LoVo (cell line): ENCODE measurements around the gene IFNA2.
"Not testable (repeated sequence)": the region's sequence is repeated elsewhere in the genome, so short reads cannot be mapped to it uniquely, and the experiment has no call there.

Source experiments
- DNase-seq: peaks from one replicate; pipeline ENCODE4 v3.0.0-alpha.2; 2016; ENCODE audit warnings: low spot score

Gene IFNA2

DNA sequence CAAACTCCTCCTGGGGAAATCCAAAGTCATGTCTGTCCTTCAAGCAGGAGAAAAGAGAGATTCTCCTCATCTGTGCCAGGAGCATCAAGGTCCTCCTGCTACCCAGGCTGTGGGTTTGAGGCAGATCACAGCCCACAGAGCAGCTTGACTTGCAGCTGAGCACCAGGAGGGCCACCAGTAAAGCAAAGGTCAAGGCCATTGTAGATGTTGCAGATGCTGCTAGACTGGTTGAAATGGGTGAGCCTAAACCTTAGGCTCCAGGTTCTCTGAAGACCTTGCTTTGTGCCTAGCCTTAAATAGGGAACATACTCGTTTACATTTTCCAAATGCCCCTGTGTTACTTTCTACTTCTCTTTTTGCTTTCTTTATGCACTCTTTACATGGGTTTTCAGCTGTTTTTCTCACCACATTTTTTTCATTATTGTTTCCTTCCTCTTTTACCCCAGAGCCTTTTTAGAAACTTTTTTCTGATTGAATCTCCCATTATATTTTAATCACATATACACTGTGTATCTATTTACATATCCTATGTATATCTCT, at the start of gene IFNA2:
TSS of gene IFNA2 (minus strand) at position 268 of the 540 bp plus-strand sequence. CDS start at position 199, 69 bp downstream.
- DNase-seq: no peak

DNA sequence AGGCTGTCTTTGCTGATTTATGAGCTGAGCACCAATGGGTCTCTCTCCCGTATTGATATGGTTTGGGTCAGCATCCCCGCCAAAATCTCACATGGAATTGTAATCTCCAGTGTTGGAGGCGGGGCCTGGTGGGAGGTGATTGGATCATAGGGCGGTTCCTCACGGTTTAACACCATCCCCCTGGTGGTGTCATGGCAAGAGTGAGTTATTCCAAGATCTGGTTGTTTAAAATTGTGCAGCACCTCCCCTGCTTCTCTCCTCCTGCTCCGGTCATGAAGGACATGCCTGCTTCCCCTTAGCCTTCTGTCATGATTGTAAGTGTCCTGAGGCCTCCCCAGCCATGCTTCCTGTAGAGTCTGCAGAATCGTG, 49.8 kb upstream of the IFNA2 start:
- DNase-seq: not testable (repeated sequence)

DNA sequence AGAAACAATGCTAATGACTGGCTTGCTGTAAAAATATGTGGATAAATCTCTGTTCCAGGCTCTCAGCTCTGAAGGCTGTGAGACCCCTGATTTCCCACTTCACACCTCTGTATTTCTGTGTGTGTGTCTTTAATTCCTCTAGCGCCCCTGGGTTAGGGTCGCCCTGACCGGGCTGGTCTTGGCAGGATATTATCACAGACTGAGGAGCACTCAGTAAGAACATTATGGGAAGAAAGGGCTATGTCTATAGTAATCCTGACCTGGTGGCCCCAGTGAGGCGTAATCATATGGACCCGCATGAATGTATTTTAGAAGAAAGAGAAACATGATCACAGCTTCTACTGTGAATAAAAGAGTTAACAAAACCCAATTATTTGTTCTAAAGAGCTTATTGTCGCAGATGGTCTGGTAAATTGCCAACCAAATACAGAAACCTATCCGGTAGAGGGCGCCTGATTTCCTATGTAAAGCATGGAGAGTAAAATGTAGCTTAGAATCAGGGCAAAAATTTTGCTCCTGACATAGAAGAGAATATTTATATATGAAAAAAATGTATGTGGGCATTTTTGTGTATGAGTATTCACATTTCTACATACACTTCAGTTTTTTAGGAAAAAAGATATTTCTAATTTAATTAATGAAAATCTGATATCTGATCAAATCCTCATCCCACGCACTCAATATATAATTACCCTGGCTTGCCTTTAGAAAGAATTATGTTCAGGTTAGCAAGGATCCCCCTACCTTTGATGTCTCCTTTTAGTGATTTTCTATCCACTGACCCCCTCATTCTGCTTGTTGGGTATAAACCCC, 49.2 kb upstream of the IFNA2 start:
- DNase-seq: peak; percentile 55

DNA sequence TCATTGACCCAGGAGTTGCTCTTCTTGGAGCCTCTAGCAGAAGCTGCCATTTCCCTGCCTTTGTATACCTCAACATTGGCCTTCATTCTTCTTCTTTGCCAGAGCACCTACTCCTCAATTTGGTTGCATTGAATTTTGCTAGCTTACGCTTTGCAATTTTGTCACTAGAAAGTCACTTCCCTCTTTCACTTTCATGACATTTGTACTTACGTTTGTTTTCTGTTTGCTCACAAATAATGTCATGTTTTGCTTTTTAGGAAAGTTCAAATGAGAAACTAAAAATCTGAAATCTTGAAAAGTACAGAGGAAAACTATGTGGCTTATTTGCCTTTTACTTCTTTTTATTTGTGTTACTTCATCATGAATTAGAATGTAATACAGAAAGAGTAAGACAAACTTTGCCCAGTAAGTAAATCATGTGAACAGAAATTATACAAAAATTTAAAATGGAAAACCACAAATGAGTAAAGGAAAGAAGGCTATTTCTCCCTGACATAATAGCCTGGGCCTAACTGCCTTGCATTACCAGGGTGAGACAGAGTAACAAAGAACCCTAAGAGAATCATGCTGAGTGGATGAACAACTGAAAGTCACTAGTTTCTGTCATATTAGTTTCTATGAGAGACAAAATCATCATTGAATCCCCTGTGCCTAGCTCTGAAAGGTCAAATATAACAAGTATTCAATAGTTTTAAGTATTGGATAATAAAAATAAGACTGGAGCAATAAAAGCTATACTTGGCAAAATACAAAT, 47.7 kb upstream of the IFNA2 start:
- no peak for DNase-seq

DNA sequence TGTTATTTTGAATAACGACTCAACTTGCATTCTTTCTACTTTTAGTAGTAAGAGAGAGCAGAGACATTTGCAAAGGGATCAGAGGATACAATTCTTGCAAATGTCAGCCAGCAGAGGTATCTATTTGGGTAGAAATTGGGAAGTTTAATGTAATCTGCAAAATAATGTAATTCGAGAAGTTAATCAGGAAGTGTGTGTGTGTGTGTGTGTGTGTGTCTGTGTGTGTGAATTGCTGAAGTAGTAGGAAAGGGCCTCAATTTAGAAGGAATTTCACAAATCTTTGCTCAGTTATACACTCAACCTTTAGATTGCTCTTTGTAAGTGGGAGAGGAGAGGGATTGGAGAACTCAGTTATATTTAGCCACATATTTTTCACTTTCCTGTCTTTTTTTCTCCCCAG, 44.0 kb upstream of the IFNA2 start:
- no peak for DNase-seq

DNA sequence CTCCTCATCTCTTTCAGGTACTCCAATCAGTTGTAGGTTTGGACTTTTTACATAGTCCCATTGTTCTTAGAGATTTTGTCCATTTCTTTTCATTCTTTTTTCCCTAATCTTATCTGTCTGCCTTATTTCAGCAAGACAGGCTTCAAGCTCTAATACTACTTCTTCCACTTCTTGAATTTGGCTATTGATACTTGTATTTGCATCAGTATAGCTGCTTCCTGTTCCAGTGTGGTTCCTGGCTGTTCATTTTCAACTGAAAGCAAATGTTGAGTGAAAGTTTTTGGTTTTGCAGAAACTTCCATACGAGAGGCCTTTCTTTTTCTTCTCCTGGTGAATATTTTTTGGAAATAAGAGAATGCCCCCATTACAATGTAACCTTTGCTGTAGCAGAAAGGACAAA, 43.0 kb upstream of the IFNA2 start:
- no peak for DNase-seq

DNA sequence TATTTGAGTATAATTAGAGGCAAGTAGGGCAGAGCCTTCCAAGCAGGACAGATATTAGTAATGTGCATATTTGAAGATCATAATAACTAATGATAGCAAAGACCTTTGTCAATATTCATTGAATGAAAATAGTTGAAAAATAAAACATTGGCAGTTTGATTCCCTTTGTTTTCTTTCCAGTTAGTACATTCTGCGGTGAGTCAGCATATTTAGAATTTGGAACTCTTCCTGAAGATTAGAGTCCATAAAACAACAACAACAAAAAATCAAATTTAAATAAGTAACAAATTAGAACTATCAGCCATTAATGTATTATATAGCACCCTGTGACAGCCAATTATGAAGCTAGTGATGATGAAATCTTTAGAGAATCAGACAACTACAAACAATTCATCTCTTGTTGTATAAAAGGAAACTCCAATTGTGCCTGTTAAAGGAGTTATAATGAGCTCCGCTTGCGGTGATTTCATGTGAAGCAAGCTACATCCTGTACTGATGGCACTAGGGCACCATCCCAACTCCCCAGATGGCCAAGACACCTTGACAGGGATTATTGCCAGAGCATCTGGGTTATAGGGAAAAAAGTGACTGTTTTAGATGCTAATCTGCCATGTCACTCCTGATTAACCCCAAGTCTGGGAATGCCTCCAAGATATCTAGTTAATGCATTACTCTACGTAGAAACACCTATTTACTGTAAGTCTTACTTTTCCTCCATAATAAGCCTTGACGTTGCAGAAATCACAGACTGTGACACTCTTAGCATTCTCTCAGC, 30.5 kb upstream of the IFNA2 start:
- peak; percentile 47 for DNase-seq

DNA sequence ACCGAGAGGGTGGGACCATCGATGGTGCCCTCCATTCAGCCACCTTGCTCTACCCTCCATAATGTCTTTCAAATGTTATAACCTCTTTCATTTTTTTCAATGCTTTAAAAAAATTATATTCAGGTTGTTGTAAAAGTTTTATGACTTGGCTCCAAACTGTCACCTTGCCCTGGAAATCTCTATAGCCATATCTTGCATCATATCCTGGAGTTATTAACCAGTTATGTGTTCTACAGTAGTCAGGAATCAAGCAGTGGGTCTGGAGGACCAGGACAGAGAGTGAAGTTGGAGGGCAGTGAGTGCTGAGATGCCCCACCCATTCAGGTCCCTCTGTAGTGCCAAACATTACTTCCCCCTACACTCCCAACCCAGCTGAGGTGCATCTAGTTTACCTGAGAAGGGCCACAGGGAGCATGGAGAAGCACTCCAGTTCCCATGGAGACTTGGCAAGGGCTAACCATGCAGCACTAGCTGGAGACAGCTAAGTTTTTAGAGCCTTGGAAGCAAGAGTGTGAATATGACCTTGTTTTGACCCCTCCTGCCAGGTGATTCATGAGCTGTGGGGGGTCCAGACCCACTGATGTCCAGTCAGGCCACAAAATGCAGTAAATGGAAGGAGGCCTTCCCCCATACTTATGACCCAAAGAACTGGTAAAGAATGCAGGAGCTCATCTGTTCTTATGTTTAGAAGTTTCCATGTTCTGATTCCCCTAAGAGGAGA, 29.2 kb upstream of the IFNA2 start:
- DNase-seq: peak; percentile 15

DNA sequence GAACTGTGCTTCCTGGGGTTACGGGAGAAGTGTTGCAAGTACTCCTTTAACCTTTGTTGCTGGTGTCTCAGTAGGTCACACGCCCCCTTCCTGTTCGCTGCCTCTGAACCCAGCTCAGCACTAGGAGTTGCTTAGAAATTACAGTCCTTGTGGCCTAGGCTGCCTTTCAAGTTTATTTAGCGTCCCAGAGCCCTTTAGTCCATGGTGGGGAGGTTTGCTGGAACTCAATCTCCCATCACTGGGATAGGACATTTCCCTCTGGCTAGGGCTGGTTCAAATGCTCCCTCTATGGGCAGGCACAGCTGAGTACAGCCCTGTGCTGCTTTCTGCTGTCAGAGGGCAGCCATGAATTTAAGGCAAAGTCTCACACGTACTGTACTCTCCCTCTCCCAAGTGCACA, 28.4 kb upstream of the IFNA2 start:
- no peak for DNase-seq

DNA sequence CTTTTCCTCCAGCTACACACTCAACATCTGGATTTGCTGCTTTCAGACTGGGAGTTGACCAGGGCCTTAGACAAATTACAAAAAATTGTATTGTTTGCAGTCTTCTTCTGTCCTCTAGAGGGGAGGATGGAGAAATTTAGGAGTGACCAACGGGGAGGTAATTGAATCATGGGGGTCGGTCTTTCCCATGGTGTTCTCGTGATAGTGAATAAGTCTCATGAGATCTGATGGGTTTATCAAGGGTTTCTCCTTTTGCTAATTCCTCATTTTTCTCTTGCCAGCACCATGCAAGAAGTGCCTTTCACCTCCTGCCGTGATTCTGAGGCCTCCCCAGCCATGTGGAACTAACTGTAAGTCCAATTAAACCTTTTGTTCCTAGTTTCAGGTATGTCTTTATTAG, 28.0 kb upstream of the IFNA2 start:
- DNase-seq: no peak

DNA sequence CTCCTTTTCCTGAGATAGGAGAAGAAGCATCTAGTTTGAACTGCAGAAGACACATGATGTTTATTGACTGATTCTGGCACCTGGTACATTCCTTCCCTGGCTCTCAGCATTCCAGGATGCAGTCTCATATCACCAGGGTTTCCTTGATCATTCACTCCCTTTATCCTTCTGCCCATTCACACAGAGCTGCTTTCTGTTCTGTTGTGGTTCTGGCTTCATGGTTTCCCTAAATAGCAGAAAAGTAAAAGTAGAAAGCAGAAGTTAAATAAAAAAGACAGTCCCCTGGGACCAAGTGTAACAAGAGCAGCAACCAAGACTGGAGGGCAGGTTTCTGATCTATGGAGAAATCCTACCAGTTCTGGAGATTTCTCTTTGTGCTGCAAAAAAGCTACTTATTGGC, 26.9 kb upstream of the IFNA2 start:
- no peak for DNase-seq

DNA sequence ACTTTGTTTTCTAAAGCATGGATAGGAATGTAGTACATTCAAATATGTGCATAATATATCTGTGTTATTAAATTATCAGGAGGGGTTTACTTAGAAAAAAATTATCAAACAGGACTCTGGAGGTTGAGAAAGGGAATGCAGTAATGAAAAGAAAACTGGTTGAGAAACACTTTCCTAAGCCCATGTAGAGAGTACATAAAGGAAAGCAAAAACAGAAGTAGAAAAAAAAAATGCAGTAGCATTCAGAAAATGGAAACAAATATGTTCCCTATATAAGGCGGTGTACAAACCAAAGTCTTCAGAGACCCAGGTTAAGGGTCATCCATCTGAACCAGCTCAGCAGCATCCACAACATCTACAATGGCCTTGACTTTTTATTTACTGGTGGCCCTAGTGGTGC, 23.6 kb upstream of the IFNA2 start, which contains the start of gene IFNA8:
TSS of gene IFNA8 (plus strand) at position 301 of the 400 bp plus-strand sequence. CDS start at position 361, 60 bp downstream.
- DNase-seq: no peak

DNA sequence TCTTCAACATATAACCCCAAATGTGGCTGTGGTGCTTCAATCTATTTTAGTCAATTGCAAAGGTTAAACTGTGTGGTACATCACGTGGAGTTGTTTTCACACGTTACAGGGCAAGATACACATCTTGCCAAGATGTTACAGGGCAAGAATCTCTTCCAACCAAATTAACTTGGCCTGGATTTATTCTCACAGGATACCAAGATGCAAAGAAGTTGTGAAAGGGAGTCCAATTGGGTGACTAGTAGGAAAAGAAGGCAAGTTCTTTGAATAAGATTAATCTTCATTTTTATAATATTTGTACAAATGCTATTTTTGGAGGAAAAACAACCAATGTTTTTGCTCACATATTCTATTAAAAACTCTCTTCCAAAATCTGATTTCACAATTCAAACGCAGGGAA, 18.9 kb upstream of the IFNA2 start:
- no peak for DNase-seq

DNA sequence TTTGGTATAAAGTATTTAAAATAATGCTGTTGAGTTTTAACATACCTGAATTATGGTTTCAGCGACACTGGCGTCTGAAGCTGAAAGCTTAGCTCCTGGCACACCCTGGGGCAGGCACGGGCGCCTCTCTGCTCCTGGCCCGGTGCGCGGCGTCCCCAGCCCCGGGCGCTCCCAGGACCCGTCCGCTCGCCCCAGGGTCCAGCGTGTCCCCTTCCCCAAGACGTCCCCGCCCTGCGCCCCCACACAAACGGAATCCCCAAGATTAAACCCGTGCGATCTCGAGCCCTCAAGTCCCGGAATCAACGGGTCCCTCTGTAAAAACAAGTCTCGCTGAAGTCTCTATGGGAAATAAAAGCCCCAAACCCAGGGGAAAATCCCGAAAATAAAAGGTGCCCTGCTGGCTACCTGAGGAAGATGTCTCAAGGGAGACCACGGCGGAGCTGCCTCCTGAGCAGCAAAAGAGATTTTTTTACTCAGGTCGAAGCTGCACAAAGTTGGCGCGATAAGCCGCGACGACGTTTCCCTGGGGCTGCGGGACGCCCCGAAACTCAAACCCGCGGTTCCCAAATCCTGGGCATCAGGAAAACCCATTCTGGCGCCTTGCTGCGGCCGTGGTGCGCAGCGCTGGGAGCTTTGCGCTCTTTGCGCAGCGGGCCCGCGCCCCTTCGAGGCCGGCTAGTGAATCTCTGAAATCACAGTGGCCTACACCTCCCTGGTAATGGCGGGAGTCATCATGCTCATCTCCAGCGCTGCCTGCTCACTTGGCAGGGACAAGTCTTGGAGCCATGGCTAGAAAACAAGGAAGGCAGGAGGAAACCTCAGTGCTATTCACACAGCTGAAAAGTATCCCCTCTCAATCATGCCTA, 17.4 kb upstream of the IFNA2 start:
- no peak for DNase-seq

DNA sequence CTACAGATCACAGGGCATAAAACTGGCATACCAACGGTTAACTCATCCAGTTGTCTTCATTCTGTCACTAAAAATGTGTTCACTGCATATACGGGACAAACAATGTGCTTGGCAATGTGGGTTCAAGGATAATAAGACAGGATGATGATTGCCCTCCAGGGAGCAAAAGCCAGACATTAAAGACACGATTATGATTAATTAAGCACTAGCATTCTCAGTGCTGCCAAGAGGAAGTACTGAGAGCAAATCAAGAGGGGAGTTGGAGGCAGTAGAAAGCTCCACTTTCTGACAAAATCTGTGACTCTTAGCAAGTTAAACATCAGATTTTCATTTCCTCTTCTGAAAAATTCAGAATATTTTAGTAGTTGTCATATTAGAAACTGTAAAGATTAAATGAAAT, 14.8 kb upstream of the IFNA2 start:
- no peak for DNase-seq

DNA sequence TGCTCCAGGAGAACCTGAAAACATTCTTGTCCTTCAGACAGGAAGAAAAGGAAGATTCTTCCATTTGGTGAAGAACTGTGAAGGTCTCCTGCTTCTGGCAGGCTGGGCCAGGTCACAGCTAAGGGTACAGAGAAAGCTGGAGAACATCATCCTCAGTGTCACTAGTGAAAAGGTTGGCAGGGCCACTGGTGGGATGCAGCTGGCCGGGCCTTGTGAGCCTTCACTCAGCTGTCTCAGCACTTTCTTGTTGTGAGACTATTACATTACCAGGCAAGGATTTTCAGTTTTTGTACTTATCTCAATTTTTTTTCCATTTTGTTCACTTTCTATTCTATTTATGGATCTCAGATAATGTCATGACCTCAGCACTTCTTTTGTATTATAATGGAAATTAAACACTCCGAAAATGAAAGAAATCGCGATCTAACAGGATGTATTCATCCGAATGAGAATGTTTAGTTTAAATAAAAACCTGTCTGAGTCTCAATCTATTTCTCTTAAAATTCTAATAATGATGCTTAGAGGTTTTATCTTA, 13.8 kb upstream of the IFNA2 start:
- no peak for DNase-seq

DNA sequence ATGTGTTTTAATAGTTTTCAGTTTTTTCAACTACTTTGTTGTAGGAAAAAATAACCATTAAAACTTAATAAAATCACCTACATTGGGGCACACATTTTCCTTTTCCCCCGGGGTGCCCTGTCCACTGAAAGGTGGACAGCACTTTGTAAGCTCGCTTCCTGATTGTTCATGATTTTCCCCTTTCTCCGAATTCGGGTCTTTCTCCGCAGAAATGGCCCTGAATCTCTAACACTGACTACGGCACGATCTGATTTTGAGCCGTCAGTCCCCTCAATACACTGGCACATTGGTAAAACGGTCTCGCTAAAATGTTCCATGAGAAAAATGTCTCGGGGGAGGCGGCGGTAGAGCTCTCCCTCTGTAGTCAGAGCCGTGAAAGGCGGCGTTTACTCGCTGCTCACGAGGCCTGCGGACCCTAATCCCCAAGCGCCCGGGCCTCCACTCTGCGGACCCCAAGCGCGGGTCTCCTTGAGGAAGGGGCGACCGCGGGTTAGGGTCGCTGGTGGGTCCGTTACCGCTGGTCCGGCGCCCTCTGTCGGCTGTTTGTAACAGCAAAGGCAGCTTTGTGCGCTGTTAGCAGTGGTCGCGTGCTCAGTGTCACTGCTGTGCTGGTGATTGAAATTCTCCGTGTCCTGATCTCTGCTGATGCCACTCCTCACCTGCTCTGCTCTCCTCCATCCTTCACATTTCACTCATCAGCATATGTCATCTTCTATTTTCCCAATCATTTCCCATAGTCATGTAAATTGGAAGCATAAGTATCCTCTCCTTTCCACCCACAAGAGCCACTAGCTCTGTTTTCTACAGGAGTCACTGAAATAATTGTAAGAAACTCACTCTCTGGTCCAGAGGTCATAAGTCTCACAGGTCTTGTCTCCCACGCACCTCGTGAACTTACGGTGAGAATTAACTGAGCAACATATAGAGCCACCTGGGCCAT, 10.8 kb upstream of the IFNA2 start:
- DNase-seq: no peak

DNA sequence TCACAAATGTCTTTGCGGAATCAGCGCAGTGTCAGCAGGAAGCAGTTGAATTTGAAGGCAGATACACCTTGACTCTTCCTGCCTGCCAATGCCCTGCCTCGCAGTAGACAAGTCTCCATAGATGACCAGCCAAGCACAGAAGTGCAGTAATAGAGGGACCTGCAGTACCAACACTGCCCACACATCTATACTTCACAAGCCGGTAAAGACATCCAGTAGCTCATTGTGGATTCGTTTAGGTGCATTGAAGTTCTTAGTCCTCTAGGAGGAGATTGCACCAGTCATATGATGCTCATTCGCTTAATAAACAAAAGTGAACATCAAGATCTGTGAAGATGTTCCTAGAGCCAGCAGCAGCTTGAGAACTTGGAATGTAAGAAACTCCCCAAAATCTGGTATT, 7.1 kb upstream of the IFNA2 start:
- peak; percentile 14 for DNase-seq

DNA sequence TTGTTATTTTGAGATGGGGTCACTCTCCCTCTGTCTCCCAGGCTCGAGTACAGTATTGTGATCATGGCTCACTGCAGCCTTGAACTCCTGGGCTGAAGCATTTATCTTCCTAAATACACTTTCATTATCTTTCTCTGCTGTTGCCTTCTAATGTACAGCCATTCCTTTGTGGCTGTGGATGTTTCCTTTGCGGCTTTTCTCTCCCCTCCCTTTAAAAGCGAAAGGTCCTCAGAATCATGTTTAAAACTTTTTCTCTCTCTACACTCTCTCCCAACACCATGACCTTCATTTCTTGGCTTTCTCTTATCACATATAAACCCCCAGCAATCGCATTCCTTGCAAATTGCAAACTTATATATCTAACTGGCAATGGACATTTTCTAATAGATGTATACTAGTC, 1.6 kb downstream of the IFNA2 start:
- no peak for DNase-seq
